AG09309 (cell line): ENCODE data around the gene FIGN.

Experiments
- DNase-seq: peaks from one replicate; pipeline ENCODE4 v3.0.0-alpha.2; 2010; ENCODE audit warnings: low read depth
- H3K4me3 ChIP-seq: 2 replicates; pipeline ENCODE4 v1.5.1; 2011; ENCODE audit warnings: mild to moderate bottlenecking, low read depth, low read length, moderate library complexity; ENCODE audit not compliant: control insufficient read depth
- TF ChIP-seq, protein P1 (sequence below): IDR thresholded peaks from 2 replicates; pipeline ENCODE4 v1.5.1; 2011; ENCODE audit warnings: mild to moderate bottlenecking, low read depth, low read length, inconsistent platforms; ENCODE audit not compliant: insufficient read depth, control insufficient read depth; ENCODE audit errors: missing control alignments

FIGN gene

DNA sequence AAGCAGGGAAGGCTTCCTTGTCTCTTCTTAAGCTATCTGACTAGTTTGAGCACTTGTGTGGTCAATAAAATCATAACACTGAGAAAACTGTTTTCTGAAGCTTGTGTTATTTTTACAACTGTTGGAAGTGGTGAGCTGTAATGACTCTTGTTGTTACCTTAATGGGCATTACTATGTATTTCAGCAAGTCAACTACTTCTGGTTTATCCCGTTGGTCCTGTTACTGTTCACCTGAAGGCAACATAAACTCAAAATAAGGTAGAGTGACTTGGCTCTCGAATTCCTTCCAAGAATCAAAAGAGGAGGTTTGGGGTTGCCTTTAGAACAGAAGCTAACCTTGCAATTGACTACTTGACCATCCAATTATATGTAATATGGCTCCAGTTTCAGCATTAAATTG is 23.2 kb upstream of the FIGN start:
- DNase-seq: no peak
- no peak overlapping the region for H3K4me3 ChIP-seq
- TF ChIP-seq, protein P1, sequence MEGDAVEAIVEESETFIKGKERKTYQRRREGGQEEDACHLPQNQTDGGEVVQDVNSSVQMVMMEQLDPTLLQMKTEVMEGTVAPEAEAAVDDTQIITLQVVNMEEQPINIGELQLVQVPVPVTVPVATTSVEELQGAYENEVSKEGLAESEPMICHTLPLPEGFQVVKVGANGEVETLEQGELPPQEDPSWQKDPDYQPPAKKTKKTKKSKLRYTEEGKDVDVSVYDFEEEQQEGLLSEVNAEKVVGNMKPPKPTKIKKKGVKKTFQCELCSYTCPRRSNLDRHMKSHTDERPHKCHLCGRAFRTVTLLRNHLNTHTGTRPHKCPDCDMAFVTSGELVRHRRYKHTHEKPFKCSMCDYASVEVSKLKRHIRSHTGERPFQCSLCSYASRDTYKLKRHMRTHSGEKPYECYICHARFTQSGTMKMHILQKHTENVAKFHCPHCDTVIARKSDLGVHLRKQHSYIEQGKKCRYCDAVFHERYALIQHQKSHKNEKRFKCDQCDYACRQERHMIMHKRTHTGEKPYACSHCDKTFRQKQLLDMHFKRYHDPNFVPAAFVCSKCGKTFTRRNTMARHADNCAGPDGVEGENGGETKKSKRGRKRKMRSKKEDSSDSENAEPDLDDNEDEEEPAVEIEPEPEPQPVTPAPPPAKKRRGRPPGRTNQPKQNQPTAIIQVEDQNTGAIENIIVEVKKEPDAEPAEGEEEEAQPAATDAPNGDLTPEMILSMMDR: no peak

DNA sequence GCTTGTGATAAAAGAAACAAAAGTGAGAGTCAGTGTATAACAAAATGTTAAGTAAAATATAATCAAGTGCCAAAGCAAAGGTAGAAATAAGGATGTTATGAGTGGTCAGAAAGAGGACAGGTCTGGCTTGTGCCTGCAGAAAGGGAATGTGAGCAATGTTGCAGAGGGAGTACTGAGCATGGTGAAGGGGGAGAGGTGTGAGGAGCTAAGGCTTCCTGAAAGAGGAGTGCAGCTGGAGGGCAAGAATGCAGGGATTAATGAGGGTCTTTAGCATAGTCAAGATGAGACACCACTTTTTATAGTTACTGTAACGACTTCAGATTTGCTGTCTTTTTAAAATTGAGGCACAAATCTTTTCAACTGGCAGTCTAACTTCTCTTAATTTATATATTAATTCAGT is 22.0 kb upstream of the FIGN start:
- DNase-seq: no peak
- TF ChIP-seq, protein P1: no peak
- no peak overlapping the region for H3K4me3 ChIP-seq

DNA sequence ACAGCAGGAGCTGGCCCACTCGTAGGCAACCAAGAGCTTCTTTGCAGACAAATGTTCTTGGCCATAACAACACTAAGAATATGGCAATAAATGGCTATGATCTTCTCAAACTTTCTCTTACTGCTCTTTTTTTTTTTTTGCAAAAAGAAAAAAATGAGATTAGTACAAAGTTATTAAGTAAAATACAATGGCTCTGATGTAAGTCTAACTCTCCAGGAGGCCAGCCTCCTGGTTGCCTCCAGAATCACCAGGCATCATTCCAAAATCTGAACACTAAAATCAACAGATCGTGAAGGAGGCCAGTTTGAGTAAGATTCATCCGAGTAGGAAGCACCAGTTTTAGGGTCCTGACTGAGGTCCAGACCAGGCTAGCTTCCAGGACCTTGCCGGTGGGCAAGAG is 20.8 kb upstream of the FIGN start:
- TF ChIP-seq, protein P1: no peak
- no peak for DNase-seq
- no peak overlapping the region for H3K4me3 ChIP-seq

DNA sequence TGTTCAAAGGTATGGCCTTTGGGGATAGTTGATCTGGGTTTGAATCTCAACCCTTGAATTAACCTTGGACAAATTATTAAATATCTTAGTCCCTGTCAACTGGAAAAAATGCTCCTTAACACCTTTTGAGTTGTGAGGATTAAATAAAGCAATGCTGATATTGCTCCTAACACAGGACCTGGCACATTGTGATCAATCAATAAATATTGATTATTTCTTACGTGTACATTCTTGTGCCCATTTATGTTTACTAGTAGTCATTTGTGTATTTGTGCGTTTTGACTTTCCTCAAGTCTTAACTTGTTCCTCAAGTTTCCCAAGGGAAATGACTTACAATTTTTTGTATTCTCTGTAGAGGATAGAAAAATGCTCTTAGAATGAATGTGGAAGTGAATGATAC is 19.6 kb upstream of the FIGN start:
- TF ChIP-seq, protein P1: no peak
- no peak for DNase-seq
- H3K4me3 ChIP-seq: no peak overlapping the region

DNA sequence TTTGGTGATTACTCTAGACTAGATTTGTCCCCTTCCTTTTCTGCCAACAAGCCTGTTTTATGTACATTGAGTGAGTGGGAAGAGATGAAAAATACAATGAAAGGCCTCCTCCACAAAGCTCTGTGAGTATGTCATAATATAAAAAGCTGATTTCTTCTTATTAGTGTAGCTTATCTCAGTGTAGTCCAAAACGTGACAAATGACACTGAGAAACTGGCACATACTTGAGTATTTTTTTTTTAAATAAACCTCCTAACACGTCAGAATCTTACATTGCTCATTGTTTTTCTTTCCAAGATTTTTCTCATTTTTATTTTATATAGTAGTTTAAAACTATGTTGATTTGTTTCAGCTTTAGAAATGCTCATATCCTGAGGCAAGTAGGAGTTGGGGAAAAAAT is 17.9 kb upstream of the FIGN start:
- H3K4me3 ChIP-seq: no peak overlapping the region
- TF ChIP-seq, protein P1: no peak
- DNase-seq: no peak

DNA sequence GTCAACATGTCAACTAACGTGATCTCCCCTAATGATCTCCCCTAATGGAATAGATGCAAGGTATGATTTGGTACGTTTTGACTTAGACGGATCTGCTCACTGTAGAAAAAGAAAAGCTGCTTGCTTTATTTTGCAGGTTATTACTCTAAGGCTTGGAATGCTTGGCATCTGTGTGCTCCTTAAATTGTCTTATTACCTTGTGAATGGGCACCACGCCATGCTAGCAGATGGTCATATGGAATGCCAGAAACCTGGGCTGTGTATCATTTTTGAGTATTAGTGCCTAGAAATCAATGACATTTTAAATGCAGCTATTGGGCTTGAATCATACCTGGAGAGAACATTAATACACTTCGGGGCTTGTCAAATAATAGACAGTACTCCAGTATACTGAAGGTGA is 16.5 kb upstream of the FIGN start:
- no peak for DNase-seq
- TF ChIP-seq, protein P1: no peak
- no peak overlapping the region for H3K4me3 ChIP-seq

DNA sequence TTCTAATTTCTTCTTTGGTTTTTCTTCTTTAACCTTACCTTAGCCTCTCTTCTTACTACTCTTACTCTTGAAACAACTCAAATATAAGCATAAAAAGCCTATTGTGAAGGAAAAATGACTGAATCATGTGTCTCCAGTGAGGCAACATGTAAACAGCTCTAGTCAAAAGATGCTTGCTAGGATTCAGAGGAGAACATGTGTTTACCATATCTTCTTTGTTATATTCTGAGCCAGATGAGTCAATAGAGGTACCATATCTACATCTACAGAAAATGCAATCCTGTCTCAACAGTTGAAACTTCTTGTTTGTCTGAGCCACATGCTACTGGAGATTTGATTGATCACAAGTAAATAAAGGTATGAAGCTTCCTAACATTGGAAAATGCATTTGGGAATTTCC is 15.9 kb upstream of the FIGN start:
- H3K4me3 ChIP-seq: no peak overlapping the region
- DNase-seq: no peak
- TF ChIP-seq, protein P1: no peak
